Panc1 (cell line): ENCODE measurements around the gene SPOCK1. TPM values are rescaled to one million over a fixed set of nuclear protein-coding genes. Genes with fewer than 3 reads are reported as not detected.

Experiments used
- ATAC-seq: fragments of 200-7000 bp; cut with Tn5 transposase; 2 replicates; pipeline ENCODE4 v1.9.1; 2020; ENCODE audit warnings: mild to moderate bottlenecking, moderate library complexity
- BruUV-seq: library from RNA; stranded (reverse); fragments of 400-500 nt; replicated peaks from 2 replicates; lab custom pipeline; 2021; lab: Mats Ljungman, UMichigan
- CTCF ChIA-PET: fragments of 300-600 bp; sonication (Branson Sonifier 250); formaldehyde crosslinking; loops from one replicate; lab custom pipeline; 2022; ENCODE audit warnings: antibody characterized with exemption; lab: Charles Lee
- POLR2A ChIA-PET: fragments of 300-600 bp; sonication (Branson Sonifier 250); formaldehyde crosslinking; loops from one replicate; lab custom pipeline; 2022; ENCODE audit warnings: antibody characterized with exemption; lab: Charles Lee
- DNase-seq: peaks from one replicate; pipeline ENCODE4 v3.0.0-alpha.2; 2010; ENCODE audit warnings: low read depth, low spot score
- H3K27ac ChIP-seq: 2 replicates; pipeline ENCODE4 v1.5.1; 2011; ENCODE audit warnings: mild to moderate bottlenecking, low read length, inconsistent platforms
- H3K27me3 ChIP-seq: fragments of 200-500 bp; sonication (Bioruptor generic); 2 replicates; pipeline ENCODE4 v1.6.0; 2014; ENCODE audit warnings: low read length, inconsistent platforms; ENCODE audit not compliant: control insufficient read depth, insufficient read depth
- H3K36me3 ChIP-seq: fragments of 200-500 bp; sonication (Bioruptor generic); 2 replicates; pipeline ENCODE4 v1.5.1; 2014; ENCODE audit warnings: inconsistent platforms, mild to moderate bottlenecking, low read length, moderate library complexity; ENCODE audit not compliant: control insufficient read depth, insufficient read depth
- H3K4me1 ChIP-seq: 2 replicates; pipeline ENCODE4 v1.5.1; 2011; ENCODE audit warnings: inconsistent platforms, mild to moderate bottlenecking, low read length, moderate library complexity; ENCODE audit not compliant: control insufficient read depth, insufficient read depth
- H3K4me3 ChIP-seq, 2 experiments: 2 replicates each; pipeline ENCODE4 v1.5.1; 2011 to 2012; ENCODE audit warnings: low read depth in 2 of 2, low read length in 2 of 2, mild to moderate bottlenecking in 2 of 2, inconsistent platforms in 1 of 2, moderate library complexity in 1 of 2
- H3K9me3 ChIP-seq: fragments of 200-500 bp; sonication (Bioruptor generic); 2 replicates; pipeline ENCODE4 v1.5.1; 2014; ENCODE audit warnings: low read depth, mild to moderate bottlenecking, inconsistent platforms, low read length, moderate library complexity; ENCODE audit not compliant: control insufficient read depth, insufficient read depth
- CTCF ChIP-seq: fragments of 450-650 bp; IDR thresholded peaks from 2 replicates; pipeline ENCODE4 v1.5.1; 2017; ENCODE audit warnings: mild to moderate bottlenecking
- POLR2AphosphoS5 ChIP-seq: IDR thresholded peaks from 2 replicates; pipeline ENCODE4 v1.6.1; 2012; ENCODE audit warnings: mild to moderate bottlenecking, low read depth, low read length, moderate library complexity
- REST ChIP-seq, 2 experiments: IDR thresholded peaks; 2 replicates each; pipeline ENCODE4 v1.6.1; 2011 to 2012; ENCODE audit warnings: low read depth in 2 of 2, control low read depth in 1 of 2, low read length in 1 of 2, mild to moderate bottlenecking in 1 of 2, moderate library complexity in 1 of 2; ENCODE audit not compliant: insufficient read depth in 1 of 2
- SIN3A ChIP-seq: IDR thresholded peaks from 2 replicates; pipeline ENCODE4 v1.6.1; 2012; ENCODE audit warnings: low read depth, mild to moderate bottlenecking, low read length, moderate library complexity, borderline replicate concordance; ENCODE audit not compliant: insufficient read depth
- TCF7L2 ChIP-seq: IDR thresholded peaks from 2 replicates; pipeline ENCODE4 v1.6.1; 2011; ENCODE audit warnings: mild to moderate bottlenecking, low read depth, low read length, inconsistent platforms
- in situ Hi-C: cut with HindIII; loops from 2 replicates; pipeline ENCODE4 v1.10.0; 2016; ENCODE audit warnings: low sequenced_read_pairs, low pct_unique_long_range_greater_than_20kb
- intact Hi-C: fragments of 100-400 bp; cut with micrococcal nuclease; formaldehyde crosslinking; loops from one replicate; pipeline ENCODE4 v1.10.0; 2022; ENCODE audit not compliant: unreplicated experiment
- total RNA-seq: library from RNA; stranded (reverse); gene quantifications from one replicate; pipeline ENCODE4 v1.2.1, GENCODE V29; 2021; ENCODE audit not compliant: unreplicated experiment

SPOCK1 gene
- total RNA-seq, 1 experiment from 2014 or later = 15.6 TPM

- H3K4me3 ChIP-seq = no peak overlapping the region
- H3K27ac ChIP-seq = no peak overlapping the region
- ChIA-PET CTCF (no interaction called here), POLR2A (no interaction called here)
- in situ Hi-C loops (no loop called here), intact Hi-C loops (no loop called here)
- BruUV-seq = no TSS peak
- H3K4me1 ChIP-seq = no peaks in the 10 kb centered on the region
- H3K9me3 ChIP-seq = no peaks in the 10 kb centered on the region
- H3K36me3 ChIP-seq = no peaks in the 10 kb centered on the region
- TF ChIP-seq SIN3A (no peak), POLR2AphosphoS5 (no peak)
- peaks cover 2% of the 10 kb centered on the region; the same call in 1 of the 2 replicates for H3K27me3 ChIP-seq
- ATAC-seq (no peak), DNase-seq (no peak)
Observed at GRCh38 chr5:137269946-137270345, 229.2 kb downstream of the SPOCK1 start.

GRCh38 chr5:137269274-137269673 lies 229.9 kb downstream of the SPOCK1 start:
- Histone ChIP-seq H3K9me3 (no peaks in the 10 kb centered on the region), H3K27me3 (peaks cover 2% of the 10 kb centered on the region; the same call in 1 of the 2 replicates), H3K27ac (no peak overlapping the region), H3K4me3 (no peak overlapping the region), H3K4me1 (no peaks in the 10 kb centered on the region), H3K36me3 (no peaks in the 10 kb centered on the region)
- intact Hi-C loops (no loop called here), in situ Hi-C loops (no loop called here)
- CTCF ChIA-PET = no interaction called here
- TF ChIP-seq REST (IDR thresholded peaks at IDR 0.05; ENCODE audit: insufficient read depth in 1 of 2, low read depth in 2 of 2, low read length in 1 of 2) = no peak
- no TSS peak for BruUV-seq
- DNase-seq = no peak
- ATAC-seq = no peak
- POLR2A ChIA-PET = no interaction called here

- intact Hi-C loops = no loop called here
- no TSS peak for BruUV-seq
- H3K27me3 ChIP-seq = peaks cover 2% of the 10 kb centered on the region; the same call in 1 of the 2 replicates
- POLR2A ChIA-PET = no interaction called here
- in situ Hi-C loops = no loop called here
- TF ChIP-seq POLR2AphosphoS5 = no peak
- TF ChIP-seq SIN3A = no peak
- TF ChIP-seq REST (IDR thresholded peaks at IDR 0.05; ENCODE audit: insufficient read depth in 1 of 2, low read depth in 2 of 2, low read length in 1 of 2) = no peak
- no peak for TF ChIP-seq CTCF
- no peak for TF ChIP-seq TCF7L2
- CTCF ChIA-PET = no interaction called here
- ATAC-seq (no peak), DNase-seq (no peak)
- no peak overlapping the region for H3K4me3 ChIP-seq
- H3K36me3 ChIP-seq = no peaks in the 10 kb centered on the region
- H3K9me3 ChIP-seq = no peaks in the 10 kb centered on the region
- no peaks in the 10 kb centered on the region for H3K4me1 ChIP-seq
- H3K27ac ChIP-seq = no peak overlapping the region
Observed at GRCh38 chr5:137268646-137269045, 230.5 kb downstream of the SPOCK1 start.
